Measurements from ENCODE around the gene BMF.
A peak's percentile ranks its signal among the peaks of the same experiment; 100 is the strongest.

The BMF gene

DNA sequence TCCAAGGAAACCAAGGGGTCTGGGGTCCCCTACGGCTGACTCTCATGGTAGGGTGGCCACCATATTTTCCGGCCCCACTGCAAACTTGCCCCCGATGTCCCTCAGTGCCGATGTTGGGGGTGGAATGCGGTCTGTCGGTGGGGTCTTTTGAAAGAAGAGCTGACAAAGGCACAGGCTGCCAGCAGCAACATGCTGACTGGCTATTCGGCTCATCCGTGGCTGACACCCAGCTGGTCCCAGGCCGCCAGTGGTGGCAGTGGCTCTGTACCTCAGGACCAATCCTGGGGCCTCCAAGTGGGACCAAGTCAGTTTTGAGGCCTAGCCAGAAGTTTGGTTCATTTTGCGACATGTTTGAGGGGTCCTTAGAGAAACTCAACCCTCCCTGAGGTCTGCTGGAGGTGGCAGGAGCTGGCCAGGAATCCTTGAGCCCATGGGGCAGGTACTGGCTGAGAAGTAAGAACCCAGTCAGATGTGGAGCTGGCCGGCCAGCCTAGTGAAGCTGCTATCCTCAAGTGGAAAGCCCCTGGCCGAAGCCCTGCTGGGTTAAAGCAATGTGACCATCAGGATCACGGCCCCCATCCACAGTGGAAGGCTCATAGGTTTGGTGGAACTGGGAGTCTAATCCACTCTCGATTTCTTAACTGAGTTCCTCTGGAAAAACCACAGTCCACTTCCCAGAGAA lies 17.8 kb downstream of the BMF start:
- Histone ChIP-seq H3K9me3 (ENCODE audit: severe bottlenecking) (no peaks in the 10 kb centered on the region), H3K27ac (no peak overlapping the region; the same call in 1 of the 2 replicates), H3K27me3 (ENCODE audit: insufficient read depth, low read depth, severe bottlenecking) (no peaks in the 10 kb centered on the region), H3K4me3 (ENCODE audit: low read depth, low read length) (no peak overlapping the region), H3K36me3 (no peaks in the 10 kb centered on the region; the same call in 1 of the 2 replicates)
- TF ChIP-seq, protein P1, sequence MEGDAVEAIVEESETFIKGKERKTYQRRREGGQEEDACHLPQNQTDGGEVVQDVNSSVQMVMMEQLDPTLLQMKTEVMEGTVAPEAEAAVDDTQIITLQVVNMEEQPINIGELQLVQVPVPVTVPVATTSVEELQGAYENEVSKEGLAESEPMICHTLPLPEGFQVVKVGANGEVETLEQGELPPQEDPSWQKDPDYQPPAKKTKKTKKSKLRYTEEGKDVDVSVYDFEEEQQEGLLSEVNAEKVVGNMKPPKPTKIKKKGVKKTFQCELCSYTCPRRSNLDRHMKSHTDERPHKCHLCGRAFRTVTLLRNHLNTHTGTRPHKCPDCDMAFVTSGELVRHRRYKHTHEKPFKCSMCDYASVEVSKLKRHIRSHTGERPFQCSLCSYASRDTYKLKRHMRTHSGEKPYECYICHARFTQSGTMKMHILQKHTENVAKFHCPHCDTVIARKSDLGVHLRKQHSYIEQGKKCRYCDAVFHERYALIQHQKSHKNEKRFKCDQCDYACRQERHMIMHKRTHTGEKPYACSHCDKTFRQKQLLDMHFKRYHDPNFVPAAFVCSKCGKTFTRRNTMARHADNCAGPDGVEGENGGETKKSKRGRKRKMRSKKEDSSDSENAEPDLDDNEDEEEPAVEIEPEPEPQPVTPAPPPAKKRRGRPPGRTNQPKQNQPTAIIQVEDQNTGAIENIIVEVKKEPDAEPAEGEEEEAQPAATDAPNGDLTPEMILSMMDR (IDR thresholded peaks at IDR 0.05; ENCODE audit: low read depth, low read length), result no peak
- no peak for DNase-seq

DNA sequence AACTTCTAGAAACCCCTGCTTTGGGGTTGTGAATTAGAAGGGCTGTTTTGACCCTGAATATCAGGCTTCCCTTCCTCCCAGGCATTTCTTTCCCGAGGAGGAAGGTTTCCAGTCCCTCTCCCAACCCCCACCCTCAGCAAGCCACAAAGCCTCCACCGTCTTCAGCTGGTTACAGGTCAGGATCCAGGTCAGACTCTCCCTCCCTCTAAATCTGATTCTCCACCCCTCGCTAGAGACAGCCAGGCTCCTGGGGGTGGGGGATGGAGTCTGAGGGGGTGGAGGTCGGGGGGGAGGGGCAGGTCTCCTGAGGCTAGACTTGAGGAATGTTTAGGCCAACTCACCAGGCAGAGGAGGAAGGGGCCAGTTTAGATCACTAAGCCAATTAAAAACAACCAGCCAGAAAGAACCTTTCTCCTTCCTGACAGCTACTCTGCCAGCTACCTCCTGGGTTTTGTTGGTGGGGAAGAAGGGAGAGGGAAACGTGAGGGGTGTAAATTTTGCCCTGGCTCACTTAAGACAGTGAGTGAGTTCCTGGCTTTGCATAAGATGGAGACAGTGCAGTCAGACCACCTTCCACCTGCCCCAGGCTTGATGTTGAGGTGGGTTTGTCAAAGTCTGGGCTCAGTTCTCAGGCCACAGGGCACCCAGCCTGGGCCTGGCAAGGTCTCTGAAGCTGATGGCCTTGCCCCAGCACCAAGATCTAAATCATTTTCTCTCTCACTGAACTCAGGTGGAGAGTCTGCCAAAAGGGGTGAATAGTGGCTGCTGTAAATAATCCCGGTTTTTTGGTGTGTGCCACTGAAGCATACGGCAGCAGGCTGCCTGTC lies 19.5 kb downstream of the BMF start:
- Histone ChIP-seq H3K27me3 (ENCODE audit: insufficient read depth, low read depth, severe bottlenecking) (no peaks in the 10 kb centered on the region), H3K9me3 (ENCODE audit: severe bottlenecking) (no peaks in the 10 kb centered on the region), H3K4me3 (ENCODE audit: low read depth, low read length) (no peak overlapping the region), H3K27ac (peak overlapping the region; percentile 64), H3K36me3 (no peaks in the 10 kb centered on the region; the same call in 1 of the 2 replicates)
- peak; percentile 73 for DNase-seq
- TF ChIP-seq, protein P1 (IDR thresholded peaks at IDR 0.05; ENCODE audit: low read depth, low read length), result no peak

DNA sequence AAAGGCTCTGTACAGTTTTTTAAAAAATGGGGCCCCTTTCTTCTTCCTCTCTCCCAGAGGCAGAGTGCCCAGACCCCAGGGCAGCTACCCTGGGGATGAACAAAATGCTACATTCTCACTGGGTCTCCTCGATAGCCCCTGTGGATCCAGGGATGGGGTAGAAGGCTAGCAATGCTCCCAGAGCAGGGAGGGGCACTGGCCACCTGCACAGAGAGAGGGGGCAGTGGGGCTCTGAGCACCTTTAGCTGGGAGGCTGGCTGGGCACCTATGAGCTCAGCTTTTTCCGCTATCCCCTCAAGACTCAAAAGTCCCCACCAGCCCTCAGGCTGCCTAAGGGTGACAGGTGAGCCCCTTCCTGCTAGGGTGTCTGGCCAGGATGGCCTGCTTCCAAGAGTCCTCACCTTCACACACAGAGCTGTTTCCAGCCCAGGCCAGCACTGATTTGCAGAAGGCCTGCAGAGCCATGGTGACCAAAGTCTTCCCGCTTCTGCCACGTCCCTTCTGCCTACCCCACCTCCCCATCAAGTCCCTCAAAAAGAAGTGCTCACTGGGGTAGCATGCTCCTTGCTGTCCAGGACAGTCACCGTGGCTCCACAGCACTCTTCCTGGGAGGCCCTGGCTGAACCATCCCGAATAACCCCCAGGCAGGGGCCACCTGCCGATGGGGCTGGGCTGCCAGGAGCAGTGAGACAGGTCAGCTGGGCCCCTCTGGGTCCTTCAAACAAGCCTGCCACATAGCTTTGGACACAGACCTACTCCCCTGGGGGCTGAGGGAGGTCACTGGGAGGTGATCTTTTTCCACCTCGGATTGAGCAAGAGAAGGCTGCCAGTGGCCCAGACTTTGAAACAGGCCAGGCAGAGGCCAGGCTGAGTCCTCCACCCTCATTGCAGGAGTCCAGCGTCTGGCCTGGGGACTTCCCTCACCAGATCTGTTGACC lies 20.4 kb downstream of the BMF start:
- Histone ChIP-seq H3K27me3 (ENCODE audit: insufficient read depth, low read depth, severe bottlenecking) (no peaks in the 10 kb centered on the region), H3K27ac (peak overlapping the region; percentile 64), H3K4me3 (ENCODE audit: low read depth, low read length) (no peak overlapping the region), H3K36me3 (no peaks in the 10 kb centered on the region; the same call in 1 of the 2 replicates), H3K9me3 (ENCODE audit: severe bottlenecking) (no peaks in the 10 kb centered on the region)
- TF ChIP-seq, protein P1 (IDR thresholded peaks at IDR 0.05; ENCODE audit: low read depth, low read length), result no peak
- DNase-seq, result no peak

DNA sequence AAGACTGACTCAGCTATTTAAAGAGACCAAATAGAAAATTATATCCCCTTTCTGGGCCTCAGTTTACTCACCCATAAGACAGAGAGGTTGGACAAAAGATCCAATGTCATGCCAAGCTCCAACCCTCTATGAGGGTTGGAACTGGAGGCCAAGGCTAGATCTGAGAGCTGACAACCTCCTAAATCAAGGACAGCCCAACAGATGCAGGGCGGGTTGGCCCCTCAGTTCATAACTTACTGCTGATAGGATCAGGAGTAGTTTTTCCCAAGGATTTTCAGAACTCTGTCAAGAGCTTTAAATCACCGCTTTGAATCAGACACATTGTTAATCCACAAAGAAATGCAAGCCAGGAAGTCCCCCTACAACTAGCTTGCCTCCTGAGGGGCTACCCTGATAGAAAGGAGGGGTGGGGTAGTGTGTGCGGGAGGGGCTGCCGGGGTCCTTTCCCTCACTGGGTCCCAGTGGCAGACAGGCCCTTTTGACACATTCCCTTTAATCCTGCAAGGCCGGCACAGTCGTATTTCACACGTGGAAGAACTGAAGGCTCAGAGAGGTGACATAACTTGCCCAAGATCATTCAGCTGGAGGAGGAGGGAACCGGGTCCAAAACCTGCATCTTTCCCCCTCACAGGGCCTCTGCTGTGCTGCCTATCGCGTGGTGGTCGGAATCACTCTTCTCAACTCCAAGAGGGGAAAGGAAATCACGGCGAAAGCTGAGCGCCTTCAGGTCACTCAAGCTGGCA lies 21.4 kb downstream of the BMF start:
- peak; percentile 54 for DNase-seq
- TF ChIP-seq, protein P1 (IDR thresholded peaks at IDR 0.05; ENCODE audit: low read depth, low read length), result no peak
- no peak overlapping the region for H3K4me3 ChIP-seq (ENCODE audit: low read depth, low read length)
- H3K27me3 ChIP-seq (ENCODE audit: insufficient read depth, low read depth, severe bottlenecking), result no peaks in the 10 kb centered on the region
- H3K36me3 ChIP-seq, result no peaks in the 10 kb centered on the region; the same call in 1 of the 2 replicates
- no peaks in the 10 kb centered on the region for H3K9me3 ChIP-seq (ENCODE audit: severe bottlenecking)
- H3K27ac ChIP-seq, result peak overlapping the region; percentile 31; the same call in 1 of the 2 replicates

DNA sequence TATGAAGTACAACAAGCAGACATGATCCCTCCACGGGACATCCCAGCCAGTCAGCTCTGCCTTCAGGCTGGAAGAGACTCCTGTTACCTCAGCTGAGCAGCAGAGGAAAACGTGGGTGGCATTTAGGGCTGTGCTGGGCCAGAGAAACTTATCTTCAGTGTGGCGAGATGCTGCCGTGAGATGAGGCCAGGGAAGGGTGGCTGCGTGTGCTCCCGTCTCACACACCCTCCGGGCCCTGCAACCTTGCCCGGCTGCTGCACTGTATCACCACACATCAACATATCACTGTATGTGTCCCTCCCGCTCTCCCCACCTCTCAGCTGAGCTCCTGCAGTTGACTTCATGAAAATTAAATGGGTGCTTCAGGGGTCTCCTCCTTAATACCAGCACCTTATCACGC lies 23.4 kb downstream of the BMF start:
- Histone ChIP-seq H3K27ac (no peak overlapping the region), H3K4me3 (ENCODE audit: low read depth, low read length) (no peak overlapping the region), H3K36me3 (no peaks in the 10 kb centered on the region), H3K9me3 (ENCODE audit: severe bottlenecking) (no peaks in the 10 kb centered on the region), H3K27me3 (ENCODE audit: insufficient read depth, low read depth, severe bottlenecking) (no peaks in the 10 kb centered on the region)
- TF ChIP-seq, protein P1 (IDR thresholded peaks at IDR 0.05; ENCODE audit: low read depth, low read length), result no peak
- DNase-seq, result no peak
